Measurements from ENCODE around the gene SOX4.
"Not testable (repeated sequence)": the region's sequence is repeated elsewhere in the genome, so short reads cannot be mapped to it uniquely, and the experiment has no call there.

Gene SOX4

DNA sequence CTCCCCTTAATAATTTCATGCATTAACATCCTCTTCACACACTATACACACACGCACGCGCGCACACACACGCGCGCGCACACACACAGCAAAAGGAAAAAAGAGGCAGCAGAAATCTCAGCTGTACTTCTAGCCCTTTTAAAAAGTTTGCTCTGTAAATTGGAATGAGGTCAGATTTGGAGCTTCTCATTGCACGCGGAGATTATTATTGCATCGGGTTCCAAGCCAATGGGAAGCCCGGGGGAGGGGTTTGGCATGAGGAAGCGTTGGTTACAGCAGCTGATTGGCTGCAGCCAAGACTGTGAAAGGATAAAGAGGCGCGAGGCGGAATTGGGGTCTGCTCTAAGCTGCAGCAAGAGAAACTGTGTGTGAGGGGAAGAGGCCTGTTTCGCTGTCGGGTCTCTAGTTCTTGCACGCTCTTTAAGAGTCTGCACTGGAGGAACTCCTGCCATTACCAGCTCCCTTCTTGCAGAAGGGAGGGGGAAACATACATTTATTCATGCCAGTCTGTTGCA lies at the start of gene SOX4:
Gene SOX4 (plus strand): TSS at position 340 of the 515 bp plus-strand sequence. CDS start 784 bp downstream, outside the sequence.
- DNase-seq (ENCODE audit: low read depth, low spot score), result peak; percentile 96

DNA sequence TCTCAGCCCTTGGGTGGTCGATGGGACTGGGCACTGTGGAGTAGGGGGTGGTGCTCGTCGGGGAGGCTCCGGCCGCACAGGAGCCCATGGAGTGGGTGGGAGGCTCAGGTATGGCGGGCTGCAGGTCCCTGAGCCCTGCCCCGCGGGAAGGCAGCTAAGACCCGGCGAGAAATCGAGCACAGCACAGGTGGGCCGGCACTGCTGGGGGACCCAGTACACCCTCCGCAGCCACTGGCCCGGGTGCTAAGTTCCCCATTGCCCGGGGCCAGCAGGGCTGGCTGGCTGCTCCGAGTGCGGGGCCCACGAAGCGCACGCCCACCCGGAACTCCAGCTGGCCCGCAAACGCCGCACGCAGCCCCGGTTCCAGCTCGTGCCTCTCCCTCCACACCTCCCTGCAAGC lies 41.3 kb upstream of the SOX4 start:
- DNase-seq (ENCODE audit: low read depth, low spot score), result not testable (repeated sequence)

DNA sequence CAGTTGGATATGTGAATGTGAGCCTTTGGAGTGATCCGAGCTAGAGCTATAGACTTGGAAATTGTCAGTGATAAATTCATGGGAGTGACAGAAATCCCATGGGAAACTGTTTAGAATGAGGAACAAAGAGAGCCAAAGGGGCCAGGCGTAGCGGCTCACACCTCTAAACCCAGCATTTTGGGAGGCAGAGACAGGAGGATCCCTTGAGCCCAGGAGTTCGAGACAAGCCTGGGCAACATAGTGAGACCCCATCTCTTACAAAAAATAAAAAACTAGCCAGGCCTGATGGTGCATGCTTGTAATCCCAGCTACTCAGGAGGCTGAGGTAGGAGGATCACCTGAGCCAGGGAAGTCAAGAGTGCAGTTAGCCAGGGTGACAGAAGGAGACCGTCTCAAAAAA lies 39.3 kb upstream of the SOX4 start:
- DNase-seq (ENCODE audit: low read depth, low spot score), result no peak

DNA sequence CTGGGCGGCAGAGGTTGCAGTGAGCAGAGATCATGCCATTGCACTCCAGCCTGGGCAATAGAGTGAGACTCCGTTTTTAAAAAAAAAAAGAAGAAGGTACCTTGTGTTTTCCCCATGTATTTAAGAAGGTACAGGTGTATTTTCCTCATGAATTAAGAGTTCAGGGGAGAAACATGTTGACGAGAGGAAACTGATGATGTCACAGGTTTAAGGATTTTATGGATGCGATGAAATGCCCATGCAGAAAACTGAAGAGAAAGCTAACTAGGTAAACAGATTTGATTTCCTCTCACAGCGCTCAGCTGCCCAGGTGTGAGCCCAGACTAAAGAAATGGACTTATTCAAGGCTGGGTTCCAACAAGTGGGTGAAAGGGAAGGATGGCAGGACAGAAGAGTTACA lies 38.4 kb upstream of the SOX4 start:
- DNase-seq (ENCODE audit: low read depth, low spot score), result no peak

DNA sequence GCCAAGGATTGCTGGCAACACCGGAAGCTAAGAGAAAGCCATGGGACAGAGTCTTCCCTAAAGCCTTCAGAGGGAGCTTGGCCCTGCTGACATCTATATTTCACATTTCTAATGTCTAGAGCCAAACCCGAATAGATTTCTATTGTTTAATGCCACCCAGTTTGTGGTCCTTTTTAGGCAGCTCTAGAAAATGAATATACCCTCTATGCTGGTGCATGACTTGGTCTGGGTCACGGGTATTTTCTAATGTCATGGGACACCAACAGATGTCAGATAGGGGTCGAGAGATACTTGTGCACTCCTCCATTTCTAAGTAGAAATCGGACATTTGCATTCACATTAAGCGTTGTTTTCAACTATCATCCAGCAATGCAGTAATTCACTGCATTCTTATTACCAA lies 37.0 kb upstream of the SOX4 start:
- no peak for DNase-seq (ENCODE audit: low read depth, low spot score)

DNA sequence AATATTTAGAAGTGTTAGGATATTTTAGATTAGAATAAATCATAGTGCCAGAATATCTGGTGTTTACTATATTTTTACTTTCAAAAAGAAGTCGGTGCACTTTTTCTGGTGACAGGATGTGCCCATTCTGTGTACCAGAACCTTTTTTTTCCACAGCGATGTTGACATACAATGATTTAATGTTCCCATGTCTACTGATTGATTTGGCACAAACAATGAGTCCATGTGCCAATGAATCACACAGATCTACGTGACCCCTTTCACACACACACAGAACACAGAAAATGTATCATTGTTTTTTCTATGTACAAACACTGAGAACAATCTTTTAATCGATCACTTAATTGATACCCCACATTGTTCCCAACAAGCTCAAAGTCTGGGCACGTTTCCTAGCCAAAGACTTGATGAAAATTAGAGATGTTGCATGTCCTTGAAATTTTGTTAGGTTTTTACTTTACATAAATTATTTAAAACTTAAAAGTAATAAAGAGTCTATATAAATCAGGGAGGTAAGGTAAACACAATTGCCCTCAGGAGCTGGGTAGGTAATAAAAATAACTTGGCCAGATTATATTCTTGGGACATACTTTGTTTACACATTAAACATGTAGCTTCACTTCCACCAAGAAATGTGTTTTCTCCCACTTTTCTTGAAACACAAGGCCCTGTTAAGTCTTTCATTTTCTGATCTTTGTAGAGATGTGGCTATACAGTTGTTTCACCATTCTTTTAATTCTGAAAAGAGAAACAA lies 36.4 kb upstream of the SOX4 start:
- DNase-seq (ENCODE audit: low read depth, low spot score), result no peak

DNA sequence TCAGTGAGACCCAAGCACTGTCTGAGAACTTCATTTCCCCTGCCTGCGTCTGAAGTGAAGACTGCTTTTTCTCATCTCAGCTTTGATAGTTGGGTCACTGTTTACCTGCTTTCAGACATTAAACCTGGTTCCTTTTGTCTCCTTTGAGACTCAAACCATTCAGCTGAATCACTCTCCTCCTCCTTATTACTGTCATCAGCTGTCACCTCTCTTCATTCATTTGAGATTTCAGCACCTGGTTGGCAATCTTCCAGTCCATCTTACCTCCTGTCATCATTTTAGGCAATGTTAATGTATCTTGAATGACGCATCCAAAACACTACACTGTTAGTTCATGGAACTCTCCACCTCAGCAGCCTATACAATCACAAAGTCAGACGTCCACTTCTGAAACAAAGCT lies 34.3 kb upstream of the SOX4 start:
- no peak for DNase-seq (ENCODE audit: low read depth, low spot score)

DNA sequence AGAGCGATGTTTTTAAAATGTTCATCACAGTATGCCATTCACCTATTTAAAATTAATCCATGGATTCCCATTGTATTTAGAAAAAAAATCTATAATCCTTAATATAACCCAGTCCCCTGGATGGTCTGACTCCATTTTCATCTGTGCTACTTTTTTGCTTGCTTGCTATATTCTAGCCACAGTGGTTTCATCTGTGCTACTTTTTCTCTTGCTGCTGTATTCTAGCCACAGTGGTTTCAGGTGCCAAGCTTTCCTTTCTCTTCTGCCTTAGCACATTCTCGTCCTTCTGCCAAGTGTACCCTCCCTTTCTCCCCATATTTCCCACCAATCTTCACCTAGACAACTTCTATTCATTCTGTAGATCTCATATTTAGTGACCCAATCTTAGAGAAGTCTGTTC lies 33.3 kb upstream of the SOX4 start:
- no peak for DNase-seq (ENCODE audit: low read depth, low spot score)

DNA sequence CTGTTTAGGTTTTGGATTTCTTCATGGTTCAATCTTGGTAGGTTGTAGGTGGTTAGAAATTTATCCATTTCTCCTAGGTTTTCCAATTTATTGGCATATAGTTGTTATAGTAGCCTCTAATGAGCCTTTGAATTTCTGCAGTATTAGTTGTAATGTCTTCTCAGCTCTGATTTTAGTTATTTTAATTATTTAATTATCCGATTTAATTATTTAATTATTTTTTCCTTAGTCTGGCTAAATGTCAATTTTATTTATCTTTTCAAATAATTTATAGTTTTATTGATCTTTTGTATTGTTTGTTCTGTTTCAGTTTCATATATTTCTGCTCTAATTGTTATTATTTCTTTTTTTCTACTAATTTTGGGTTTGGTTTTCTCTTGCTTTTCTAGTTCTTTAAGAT lies 28.1 kb upstream of the SOX4 start:
- no peak for DNase-seq (ENCODE audit: low read depth, low spot score)

DNA sequence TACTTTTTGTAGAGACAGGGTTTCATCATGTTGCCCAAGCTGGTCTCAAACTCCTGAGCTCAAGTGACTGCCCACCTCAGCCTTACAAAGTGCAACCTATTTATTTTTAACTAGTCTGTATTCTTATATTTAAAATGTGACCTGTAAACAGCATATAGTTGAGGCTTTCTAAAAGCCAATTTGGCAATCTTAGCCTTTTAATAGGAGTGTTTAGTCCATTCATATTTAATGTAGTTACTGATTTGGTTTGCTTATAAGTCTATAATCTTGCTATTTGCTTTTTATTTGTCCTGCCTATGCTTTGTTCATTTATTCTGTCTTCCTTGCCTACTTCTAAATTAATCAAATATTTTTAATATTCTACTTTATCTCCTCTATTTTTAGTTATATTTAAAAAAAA lies 15.0 kb upstream of the SOX4 start:
- no peak for DNase-seq (ENCODE audit: low read depth, low spot score)

DNA sequence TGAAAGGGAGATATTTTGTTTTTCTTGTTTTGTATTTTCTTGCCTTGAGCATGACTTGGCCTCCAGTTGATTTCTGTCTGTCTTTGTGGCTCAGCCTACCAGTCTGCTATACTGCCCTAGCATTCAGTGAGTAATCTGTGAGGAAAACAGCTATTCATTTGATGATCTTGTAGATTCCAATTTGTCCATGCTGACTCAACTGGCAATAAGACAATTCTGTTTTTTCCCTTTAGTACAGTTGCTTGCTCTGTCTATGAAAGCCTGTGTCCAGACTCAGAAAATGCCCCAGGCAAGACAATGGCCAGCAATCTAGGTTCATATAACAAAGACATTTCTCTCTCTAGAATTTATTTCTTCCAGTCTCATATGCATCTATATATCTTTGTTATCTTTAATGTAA lies 10.9 kb upstream of the SOX4 start:
- DNase-seq (ENCODE audit: low read depth, low spot score), result no peak

DNA sequence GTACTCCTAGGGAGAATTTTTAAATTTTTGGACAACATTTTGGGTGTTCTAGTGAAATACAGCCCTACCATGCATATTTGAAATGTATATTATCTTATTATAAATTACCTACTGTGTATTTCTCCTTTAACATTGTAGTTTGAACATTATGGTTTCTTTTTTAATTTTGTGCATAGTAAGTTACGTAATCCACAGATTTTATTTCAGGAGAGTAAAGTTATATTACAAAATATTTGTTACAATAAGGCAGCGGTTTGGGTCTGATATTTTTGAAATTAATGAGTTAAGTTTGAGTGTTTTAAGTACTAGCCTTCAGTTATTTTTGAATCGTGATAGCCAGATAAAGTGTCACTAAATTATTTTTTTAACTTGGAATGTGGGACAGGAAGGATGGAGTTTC lies 7.3 kb upstream of the SOX4 start:
- no peak for DNase-seq (ENCODE audit: low read depth, low spot score)

DNA sequence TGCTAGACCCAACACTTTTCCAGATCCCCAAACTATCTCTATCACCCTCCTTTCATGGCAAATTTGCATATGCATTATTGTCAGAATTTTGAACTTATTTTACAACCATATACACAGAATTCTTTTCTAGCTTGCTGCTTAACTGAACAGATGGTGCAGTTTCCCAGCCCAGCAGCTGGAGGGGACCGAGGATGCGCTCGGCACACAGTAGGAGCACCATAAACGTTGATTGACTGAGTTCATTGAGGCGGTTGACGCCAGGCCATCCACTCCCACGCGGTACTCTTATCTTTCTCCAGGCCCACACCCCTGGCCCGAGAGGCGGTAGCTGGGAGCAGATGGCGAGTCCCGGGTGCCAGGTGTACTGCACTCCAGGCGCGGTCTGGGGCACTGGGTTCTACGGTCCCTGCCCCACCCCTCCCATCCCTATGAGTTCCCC lies 6.8 kb upstream of the SOX4 start:
- DNase-seq (ENCODE audit: low read depth, low spot score), result no peak

DNA sequence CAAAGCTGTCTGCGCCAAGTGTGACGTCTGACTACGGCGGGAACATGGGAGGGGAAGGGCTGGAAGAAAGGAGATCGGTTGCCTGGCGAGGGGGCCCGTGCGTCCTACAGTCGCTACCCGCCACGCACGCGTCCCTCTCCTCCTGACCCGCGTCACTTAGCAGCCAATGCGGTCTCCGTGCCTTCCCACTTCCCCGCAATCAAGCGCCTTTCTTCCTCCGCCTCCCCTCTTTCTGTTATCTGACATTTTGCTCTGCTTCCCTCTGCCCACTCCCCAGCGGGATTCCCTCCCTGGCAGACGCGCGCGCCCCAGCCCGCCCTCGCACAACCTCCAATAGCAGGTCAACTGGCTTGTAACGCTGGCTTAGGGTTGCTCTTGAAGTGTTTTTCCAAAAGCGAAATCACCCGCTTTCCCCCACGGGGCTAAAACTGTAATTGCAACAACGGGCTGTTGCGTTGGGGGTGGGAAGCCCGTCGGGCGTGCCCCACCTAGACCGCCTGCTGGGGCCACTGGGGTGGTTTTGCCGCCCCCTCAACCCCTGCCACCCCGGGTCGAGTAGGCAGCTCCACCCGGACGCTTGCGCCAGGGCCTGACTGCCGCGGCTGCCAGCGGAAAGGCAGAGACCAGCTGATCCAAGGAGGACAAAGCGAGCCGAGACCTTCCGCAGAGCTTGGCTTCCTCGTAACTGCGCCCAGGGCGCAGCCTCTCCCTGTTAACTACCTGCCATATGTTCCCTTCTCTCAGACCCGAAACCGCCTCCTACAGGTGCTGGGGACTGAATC lies 6.2 kb upstream of the SOX4 start:
- no peak for DNase-seq (ENCODE audit: low read depth, low spot score)

DNA sequence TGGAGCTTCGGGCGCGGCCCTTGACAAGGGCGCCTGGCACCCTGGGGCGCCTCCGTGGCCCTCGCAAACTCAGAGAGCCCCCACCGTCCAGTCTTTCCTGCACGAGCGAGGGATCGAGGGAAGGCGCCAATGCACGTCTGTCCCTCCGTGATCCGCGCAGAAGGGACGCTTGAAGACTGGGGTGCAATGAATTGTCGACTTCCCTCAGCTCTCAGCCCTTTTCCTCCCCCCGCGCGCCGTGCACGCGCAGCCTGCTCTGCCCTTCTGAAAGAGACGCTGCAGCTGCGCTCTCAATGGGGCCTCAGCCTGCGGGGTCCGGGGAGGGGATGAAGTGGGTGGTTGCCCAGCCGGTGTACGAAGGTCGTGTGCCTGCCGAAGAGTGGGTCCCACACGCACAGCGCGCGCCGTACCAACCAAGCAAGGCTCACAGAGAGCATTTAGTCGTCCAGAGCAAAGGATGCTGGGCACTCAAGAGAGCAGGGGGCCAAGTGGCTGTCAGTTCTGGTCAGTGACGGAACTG lies 5.5 kb upstream of the SOX4 start:
- DNase-seq (ENCODE audit: low read depth, low spot score), result no peak

DNA sequence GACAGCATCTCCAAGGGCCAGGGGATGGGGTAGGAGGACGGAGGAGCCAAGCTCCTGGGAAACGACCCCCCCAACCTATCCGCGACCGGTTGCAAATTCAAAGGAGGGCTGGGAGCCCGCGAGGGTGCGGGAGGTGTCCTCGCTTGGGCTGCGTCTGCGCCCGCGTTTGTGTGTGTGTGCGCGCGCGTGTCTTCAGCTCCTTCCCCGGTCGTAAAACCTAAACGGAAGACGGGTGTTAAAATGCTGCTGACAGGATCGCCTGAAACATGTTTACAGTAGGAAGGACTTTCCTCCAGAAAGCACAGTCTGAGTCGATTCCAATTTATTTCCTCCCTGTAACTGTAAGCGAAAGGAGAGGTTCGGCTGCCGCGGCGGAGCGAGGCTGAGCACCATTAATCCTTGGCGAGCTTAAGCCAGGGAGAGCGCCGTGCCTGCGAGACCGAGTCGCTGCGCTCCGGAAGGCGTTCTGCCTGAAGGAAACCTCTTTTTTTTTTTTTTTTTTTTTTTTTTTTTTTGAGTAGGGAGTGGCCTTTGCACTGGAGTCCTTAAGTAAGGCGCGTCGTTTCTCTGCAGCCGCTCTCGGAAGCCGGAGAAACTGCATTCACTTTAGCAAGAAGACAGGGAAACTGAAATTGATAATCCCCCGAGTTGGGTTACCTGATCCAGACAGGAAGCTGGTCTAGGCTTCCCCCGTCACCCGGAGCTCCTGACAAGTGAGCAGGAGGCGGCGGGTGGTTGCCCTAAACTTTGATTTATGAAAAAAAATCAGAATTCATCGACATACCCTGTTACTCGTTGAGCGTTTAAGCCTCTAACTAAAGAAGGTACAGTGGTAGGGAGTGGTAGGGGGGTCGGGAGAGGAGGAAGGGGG lies 4.8 kb upstream of the SOX4 start:
- DNase-seq (ENCODE audit: low read depth, low spot score), result no peak

DNA sequence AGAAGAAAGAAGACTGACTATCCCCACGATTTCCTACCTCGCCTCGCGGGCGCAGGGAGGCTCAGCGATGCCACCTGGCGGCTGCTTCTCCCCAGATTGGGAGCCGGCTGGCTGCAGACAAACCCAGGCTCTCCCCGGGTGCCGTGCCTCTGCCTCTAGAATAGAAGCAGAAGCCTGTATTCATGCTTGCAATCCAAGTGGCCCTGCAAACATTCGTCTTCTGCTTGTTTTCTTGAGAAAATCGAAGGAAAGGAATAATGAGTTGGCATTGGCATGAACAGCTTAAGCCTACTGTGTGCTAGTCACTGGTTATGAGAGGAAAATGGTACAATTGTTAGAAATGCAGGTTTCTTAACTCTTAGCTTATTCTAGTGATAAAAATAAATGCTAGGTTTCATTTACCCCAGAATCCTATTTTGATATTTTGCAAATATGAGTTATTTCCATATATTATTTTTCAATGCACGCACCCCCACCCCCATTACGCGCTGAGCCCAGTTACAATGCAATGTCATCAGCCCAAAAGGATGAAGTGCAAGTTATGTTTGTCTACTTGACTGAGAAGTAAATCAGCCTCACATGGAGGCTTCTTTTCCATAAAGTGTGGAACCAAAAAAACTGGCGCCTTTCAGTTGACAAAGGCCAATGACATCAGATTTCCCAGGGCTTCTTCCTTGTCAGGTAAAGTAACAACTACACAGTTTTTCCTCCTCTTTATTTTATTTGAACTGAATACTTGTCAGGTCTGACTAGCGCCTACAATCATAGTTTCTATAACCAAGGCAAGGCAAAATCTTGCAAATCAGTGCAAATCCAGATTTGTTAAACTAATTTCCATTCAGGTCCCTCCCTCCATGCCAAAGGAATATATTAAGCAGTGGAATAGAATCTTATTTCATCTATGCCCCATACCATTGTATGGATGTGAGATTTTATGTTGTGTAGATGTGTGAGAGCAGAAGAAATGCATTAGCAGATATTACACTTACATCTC lies 3.9 kb upstream of the SOX4 start:
- no peak for DNase-seq (ENCODE audit: low read depth, low spot score)

DNA sequence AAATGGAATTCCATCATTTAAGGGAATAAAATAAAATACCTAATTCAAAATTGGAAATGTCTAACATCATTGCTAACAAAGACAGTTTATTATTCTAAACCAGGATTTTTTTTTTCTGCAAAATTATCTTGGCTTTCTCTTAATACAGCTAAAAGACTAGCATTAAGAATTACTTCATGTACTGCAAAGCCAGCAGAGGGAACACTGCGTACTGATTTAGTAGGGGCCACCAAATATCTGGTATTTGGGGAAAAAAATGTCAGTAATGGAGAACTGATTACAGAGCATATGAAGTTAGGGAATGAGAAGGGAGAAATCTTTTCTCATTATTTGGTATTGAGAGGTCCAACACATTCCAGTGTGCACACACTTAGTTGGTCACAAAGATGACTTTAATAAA lies 3.2 kb upstream of the SOX4 start:
- no peak for DNase-seq (ENCODE audit: low read depth, low spot score)

DNA sequence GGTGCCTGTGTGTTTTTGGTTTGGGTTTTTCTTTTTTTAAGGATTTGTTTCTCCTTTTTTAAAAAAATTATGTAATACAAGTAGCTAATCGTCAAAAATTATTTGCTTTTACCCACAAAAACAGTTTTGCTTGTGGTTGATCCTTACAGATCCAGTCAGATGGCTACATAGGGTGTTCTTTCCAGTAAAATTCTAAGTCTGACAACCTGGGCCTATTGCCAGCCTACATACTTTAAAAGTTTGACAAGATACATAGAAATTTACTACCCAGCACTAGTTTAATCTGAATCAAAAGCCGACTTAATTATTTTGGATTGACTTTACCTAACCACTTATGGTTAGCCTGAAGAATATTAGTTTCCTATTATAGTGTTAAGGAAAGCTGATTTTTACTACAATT lies 2.1 kb upstream of the SOX4 start:
- no peak for DNase-seq (ENCODE audit: low read depth, low spot score)

DNA sequence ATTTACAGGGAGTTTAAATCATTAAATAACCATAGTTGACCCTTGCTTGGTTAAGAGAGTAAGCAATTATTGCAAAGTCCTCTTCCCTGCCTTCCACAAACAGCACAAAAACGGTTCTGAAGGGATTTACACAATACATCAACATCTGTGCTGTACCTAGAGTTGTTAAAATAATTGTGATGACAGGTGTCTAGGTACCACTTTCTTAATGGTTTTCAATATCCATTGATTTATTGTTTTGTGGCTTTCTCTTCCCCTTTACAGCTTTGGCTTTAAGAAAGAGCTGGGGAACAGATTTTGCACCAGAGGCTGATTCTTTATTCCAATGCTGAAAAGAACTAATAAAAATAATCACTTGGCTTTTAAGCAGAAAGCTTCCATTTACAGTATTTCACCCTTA lies 598 bp upstream of the SOX4 start:
- DNase-seq (ENCODE audit: low read depth, low spot score), result no peak

All from iPS DF 19.7 (cell line).